NCI-H345 (cell line): Measurements from ENCODE around the gene EVC.
"Not testable (repeated sequence)": the region's sequence is repeated elsewhere in the genome, so short reads cannot be mapped to it uniquely, and the experiment has no call there.

Experiments used
- DNase-seq: peaks from one replicate; lab custom pipeline; 2025; lab: John Stamatoyannopoulos, UW

The EVC gene

DNA sequence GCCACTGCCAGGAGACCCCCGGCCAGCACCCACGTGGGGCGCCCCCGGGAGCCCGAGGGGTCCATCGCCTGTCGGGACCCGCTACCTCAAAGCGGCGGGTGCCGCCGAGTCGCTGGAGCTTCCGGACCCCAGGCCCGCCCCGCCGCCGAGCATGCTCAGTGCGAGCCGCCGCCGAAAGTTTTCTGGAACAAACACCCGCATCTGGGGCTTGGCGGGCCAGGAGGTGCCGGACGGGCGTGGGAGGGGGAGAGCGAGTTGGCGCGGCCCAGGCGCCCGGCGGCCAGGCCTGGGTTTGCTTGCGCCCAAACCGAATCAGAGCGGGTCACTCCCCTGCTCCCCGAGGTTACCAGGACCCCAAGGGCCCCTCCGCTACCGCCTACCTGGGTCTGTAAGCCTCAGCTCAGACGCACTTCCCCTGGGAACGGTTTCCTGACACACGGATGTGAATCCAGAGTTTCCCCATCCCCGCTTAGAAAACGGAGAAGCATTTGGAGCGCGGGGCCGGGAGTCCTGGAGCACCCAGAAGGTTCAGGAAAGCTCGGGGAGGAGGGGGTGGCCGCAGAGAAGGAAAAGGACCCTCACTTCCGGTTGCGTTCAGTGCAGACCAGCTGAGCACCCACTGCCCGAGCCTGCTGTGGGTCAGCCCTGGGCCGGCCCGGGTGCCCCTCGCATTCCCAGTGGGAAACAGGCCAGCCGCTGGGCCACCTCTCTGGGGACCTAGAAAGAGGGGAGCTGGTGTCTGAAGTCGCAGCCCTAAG is 2.4 kb upstream of the EVC start, which contains the start of gene EVC2:
Gene EVC2 (minus strand): TSS at position 111 of the 758 bp plus-strand sequence. CDS start 46 bp downstream, at position 65.
- peak; percentile 38 for DNase-seq

DNA sequence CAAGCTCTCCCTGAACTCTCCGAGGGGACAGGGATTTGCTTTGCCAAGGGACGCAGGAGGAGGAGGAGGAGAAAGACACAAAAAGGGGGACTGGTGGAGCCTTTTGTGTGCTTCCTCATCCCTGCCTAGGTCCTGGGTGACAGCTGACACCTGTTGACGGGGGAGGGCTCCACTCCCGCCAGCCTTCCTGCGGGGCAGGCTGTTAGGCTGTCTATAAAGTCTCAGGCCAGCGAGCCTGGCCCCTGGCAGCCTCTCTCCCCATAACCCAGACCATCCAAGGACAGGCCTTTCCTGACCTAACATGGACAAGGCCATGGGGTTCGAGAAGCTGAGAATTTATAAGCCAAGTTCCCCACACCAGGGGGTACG is 1.8 kb upstream of the EVC start:
- DNase-seq = peak; percentile 27

DNA sequence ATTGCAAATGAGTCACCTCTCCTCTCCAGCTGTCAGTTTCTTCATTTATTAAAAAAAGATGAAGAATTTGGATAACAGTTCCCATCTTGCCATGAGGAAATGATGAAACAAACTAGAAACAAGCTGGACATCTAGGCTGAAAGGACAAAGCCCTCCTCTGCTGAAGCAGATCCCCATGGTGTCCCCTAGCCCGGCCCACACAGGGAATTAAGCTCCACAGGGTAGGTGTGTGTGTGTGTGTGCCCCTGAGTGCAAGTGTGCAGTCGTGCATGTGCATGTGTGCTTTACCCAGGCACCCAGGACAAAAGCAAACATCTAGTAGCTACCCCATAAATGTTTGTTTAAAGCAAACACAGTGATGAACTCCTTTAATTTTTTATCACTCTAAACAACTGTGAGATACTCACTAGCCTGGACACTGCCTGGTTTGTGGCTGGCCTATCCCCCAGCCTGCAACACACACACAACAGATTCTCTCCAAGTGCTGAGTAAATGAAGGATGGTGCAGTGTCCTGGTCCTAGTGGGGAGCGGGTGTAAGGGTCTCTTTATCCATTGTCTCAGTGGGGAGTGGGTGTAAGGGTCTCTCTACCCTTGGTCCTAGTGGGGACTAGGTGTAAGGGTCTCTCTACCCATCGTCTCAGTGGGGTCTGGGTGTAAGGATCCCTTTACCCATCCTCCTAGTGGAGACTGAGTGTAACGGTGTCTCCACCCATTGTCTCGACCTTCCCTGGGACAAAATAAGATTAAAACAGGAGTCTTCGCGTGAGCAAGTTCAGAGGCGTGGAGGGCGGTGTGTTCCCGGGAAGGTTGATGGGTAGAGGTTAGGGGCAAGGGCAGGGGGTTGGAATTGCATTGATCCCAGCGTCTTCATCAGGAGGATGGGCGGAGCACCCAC is 688 bp upstream of the EVC start:
- DNase-seq = peak; percentile 41

DNA sequence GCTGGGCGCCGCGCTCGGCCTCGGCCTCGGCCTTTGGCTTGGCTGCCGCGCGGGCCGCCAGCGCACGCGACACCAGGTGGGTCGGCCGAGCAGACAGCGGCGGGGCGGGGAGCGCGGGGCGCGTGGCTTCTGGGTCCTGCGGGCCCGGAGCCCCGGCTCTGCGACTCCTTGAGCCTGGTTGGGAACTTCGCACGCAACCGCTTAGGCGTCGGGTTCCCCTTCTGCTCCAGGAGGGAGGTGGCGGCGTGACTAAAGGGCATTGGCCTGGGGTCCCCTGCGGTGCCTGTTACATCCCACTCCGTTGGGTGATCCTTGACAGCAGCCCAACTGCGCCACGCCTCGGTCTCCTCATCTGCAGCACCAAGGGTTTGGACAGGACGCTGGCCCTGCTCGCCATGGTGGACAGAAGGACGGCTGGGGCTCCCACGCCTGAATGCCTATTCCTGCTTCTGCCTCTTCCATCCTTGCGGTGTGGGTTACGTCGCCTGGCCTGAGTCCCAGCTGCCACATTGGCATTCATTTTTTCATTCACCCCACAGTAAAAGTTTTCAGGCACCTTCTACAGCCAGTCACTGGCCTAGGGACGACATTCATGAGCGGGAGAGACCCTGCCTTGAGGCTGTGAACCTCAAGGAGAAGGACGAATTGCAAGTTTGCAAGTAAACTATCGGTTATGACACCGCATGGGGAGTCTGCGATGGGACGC is 631 bp downstream of the EVC start:
- no peak for DNase-seq

DNA sequence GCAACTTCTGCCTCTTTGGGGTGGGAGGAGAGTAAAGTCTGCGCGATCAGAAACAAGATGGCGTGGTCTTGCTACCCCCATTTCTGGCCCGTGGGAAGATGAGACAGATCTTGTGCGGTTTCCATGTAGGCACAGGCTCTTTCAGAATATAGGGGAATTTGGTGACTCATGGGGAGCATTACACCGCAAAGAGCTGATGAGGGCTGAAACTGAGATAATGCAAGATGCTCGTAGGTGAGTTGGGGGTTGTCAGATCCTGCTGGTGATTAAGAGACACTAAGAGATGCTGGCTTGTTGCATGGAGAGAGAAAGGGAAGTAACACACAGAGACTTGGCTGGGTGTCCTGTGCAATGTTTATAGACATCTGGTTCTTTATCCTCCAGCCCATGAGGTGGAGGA is 1.5 kb downstream of the EVC start:
- DNase-seq = no peak

- no peak for DNase-seq
Observed at GRCh38 chr4:5712931-5713330, 1.9 kb downstream of the EVC start.

DNA sequence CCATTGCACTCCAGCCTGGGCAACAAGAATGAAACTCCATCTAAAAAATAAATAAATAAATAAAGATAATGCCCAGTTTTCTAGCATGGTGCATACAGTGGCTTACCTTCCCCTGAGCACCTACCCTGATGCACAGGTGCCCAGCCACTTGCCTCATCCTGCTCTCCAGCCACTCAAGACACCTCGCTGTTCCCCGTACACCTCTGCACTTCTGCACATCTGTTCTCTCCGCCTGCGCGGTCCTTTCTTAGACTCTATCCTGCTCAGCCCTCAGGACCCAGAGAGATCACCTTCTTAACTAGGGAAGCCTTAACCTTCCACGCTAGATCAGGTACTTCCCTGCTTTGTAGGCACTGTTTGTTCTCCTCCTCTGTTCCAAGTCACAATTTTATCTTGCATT is 2.9 kb downstream of the EVC start:
- DNase-seq = no peak

GRCh38 chr4:5715357-5715756 is 4.4 kb downstream of the EVC start:
- no peak for DNase-seq

- DNase-seq = no peak
Observed at GRCh38 chr4:5716391-5716790, 5.4 kb downstream of the EVC start.

DNA sequence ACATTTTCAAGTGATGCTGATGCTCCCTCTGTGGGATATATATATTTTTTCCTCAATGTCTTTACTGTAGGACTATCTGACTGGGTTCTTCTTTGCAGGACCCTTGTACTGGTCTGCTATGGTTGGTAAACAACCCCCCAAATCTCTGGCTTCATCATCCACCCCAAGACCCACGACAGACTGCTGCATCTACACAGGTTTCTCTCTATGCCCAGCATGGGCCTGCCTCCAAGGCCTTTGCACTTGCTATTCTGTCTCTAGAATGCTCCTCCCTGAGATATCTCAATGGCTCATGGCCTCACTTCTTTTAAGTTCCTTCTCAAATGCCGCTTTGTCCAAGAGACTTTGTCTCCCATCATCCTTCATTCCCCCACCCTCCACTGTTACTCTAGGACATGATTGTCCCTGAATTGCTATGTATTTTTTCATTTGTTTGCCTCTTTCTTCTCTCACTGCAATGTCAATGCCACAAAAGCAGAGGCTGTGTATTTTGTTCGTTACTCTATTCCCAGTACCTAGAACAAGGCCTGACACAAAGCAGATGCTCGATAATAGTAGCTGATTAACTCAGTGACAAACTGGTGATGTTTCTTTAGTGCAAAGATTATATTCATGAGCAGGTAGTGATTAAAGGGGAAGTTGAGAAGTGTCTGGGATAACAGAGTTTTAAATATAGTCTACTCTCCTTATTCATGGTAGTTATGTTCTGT is 6.6 kb downstream of the EVC start:
- no peak for DNase-seq

GRCh38 chr4:5718411-5718810 is 7.4 kb downstream of the EVC start:
- no peak for DNase-seq

DNA sequence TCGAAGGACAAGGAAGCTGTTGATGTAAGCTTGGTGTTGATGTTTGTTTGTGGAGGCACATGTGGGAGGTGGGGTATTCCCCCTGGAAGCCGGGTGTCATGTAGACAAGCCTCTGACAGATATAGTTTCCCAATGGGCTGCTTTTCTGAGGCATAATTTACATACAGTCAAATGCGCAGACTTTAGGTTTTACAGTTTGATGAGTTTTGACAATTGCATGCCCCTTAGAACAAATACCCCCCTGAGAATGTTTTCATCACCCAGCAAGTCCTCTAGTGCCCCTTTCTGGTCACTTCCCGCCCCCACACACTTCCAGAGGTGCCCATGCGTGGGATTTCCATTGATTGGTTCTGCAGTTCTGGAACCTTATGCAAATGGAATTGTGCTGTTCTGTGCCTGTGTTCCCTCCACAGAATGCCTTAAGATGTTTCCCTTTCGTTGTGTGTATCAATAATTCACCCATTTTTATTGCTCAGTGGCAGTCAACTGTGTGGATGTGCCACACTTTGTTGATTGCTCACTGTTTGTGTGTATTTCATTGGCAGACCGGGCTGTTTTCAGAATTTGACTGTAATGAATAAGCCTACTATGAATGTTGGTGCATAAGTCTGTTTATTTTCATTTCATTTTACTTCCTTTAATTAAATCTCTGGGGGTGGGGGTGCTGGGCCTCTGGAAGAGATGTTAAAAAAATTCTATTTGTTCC is 8.5 kb downstream of the EVC start:
- DNase-seq = no peak

GRCh38 chr4:5720157-5720850 is 9.3 kb downstream of the EVC start:
- DNase-seq = no peak

- no peak for DNase-seq
Observed at GRCh38 chr4:5720980-5721379, 10.0 kb downstream of the EVC start.

GRCh38 chr4:5721923-5722322 is 10.9 kb downstream of the EVC start:
- no peak for DNase-seq

DNA sequence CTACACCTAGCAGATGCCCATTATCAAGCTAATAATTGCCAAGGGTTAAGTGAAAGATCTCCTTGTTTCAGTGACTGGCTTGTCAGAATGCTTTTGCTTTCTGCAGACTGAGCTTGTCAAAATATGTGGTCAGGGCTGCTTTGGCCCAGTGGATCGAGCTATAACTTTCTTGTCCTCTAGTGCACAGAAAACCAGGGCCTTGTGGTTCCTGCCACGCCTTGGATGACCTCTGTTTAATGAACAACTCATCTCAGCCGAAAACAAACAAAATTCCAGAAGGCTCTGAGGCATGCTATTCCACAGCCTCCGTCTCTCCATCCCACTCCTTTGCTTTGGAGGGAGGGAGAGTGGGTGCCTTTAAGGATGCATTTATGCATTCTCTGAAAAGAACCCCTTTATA is 11.3 kb downstream of the EVC start:
- no peak for DNase-seq

- DNase-seq = no peak
Observed at GRCh38 chr4:5724377-5724776, 13.4 kb downstream of the EVC start.

GRCh38 chr4:5728412-5728811 is 17.4 kb downstream of the EVC start:
- DNase-seq = not testable (repeated sequence)

GRCh38 chr4:5730436-5730835 is 19.4 kb downstream of the EVC start:
- no peak for DNase-seq
